ENCODE data around the gene ELOVL6.

Gene ELOVL6

DNA sequence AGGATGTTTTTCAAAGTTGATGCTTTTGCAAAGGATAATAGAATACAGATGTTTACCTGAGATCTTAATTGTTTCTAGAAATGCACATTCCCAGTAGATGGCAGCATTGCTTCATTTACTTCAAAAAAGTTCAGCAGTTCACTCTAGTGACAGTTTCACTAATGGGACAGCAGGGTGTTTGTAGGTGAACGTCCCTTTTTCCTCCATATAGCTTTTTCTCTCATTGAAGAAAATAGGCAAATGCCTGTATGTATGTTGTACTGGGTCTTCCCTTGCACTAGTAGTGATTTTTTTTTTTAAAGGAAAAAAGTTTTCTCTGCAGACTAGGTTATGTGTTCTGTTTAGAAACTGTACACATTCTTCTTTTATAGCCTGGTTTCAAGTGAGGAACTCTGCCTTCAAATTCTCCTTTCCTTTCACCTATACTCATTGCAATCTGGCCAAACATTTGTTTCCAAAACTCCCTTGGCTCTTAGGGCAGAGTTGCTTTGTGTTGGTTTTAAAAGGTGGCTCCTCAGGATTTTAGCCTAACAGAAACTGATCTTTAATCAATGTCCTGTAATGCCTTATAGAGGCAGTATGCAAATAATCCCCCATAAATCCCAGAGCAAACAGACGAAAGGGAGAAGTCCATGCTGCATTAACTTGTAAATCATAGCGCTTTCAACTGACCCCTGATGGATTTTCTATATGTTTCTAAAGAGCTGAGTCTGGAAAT lies 199.4 kb downstream of the ELOVL6 start:
- TF ChIP-seq CTCF (IDR thresholded peaks at IDR 0.05; ENCODE audit: low read depth, low read length, missing control alignments) = peak; percentile 49
- H3K4me3 ChIP-seq (ENCODE audit: low read depth, low read length) = no peak overlapping the region
- DNase-seq (ENCODE audit: low read depth) = peak; percentile 49

- TF ChIP-seq CTCF (IDR thresholded peaks at IDR 0.05; ENCODE audit: low read depth, low read length, missing control alignments) = no peak
- DNase-seq (ENCODE audit: low read depth) = no peak
- no peak overlapping the region for H3K4me3 ChIP-seq (ENCODE audit: low read depth, low read length)
Observed at GRCh38 chr4:109996526-109996925, 201.9 kb downstream of the ELOVL6 start.

All from GM12864 (cell line).